ENCODE measurements around the gene FAM9A. TPM values are rescaled to one million over a fixed set of nuclear protein-coding genes. Genes with fewer than 3 reads are reported as not detected.

Gene FAM9A
- total RNA-seq, 1 donor from 2014 or later, result not detected

GRCh38 chrX:8848441-8848840 is 47.3 kb upstream of the FAM9A start:
- DNase-seq, result no peak
- H3K27ac Mint-ChIP-seq, result no peak overlapping the region
- POLR2A ChIA-PET, result no interaction called here
- TF ChIP-seq CTCF (IDR thresholded peaks at IDR 0.05), result no peak
- H3K4me1 Mint-ChIP-seq, result no peaks in the 10 kb centered on the region
- peaks cover 8% of the 10 kb centered on the region for H3K27me3 Mint-ChIP-seq
- no peaks in the 10 kb centered on the region for H3K36me3 Mint-ChIP-seq (ENCODE audit: low read depth)
- ATAC-seq (ENCODE audit: low read depth), result no peak
- intact Hi-C loops (cut with micrococcal nuclease), result no loop called here
- CTCF ChIA-PET, result interaction anchor here (1.1 kb wide), 1 partner anchor 31 kb away, joined by 3 read pairs; no protein-coding TSS in a partner anchor
- no peaks in the 10 kb centered on the region for H3K9me3 Mint-ChIP-seq
- H3K4me3 Mint-ChIP-seq, result no peak overlapping the region

GRCh38 chrX:8847360-8847759 is 46.2 kb upstream of the FAM9A start:
- ChIA-PET POLR2A (no interaction called here), CTCF (no interaction called here)
- Mint-ChIP-seq H3K9me3 (no peaks in the 10 kb centered on the region), H3K27me3 (peaks cover 8% of the 10 kb centered on the region), H3K4me3 (no peak overlapping the region), H3K4me1 (no peaks in the 10 kb centered on the region), H3K27ac (no peak overlapping the region), H3K36me3 (ENCODE audit: low read depth) (no peaks in the 10 kb centered on the region)
- DNase-seq (no peak), ATAC-seq (ENCODE audit: low read depth) (no peak)
- TF ChIP-seq CTCF (IDR thresholded peaks at IDR 0.05), result no peak
- intact Hi-C loops (cut with micrococcal nuclease), result no loop called here

GRCh38 chrX:8846266-8846665 is 45.1 kb upstream of the FAM9A start:
- intact Hi-C loops (cut with micrococcal nuclease), result no loop called here
- peaks cover 8% of the 10 kb centered on the region for H3K27me3 Mint-ChIP-seq
- TF ChIP-seq CTCF (IDR thresholded peaks at IDR 0.05), result no peak

GRCh38 chrX:8845469-8845868 is 44.3 kb upstream of the FAM9A start:
- no peak for TF ChIP-seq CTCF (IDR thresholded peaks at IDR 0.05)
- DNase-seq, result no peak
- Mint-ChIP-seq H3K27me3 (peaks cover 5% of the 10 kb centered on the region), H3K36me3 (ENCODE audit: low read depth) (no peaks in the 10 kb centered on the region), H3K9me3 (no peaks in the 10 kb centered on the region), H3K4me1 (no peaks in the 10 kb centered on the region), H3K4me3 (no peak overlapping the region), H3K27ac (no peak overlapping the region)
- POLR2A ChIA-PET, result no interaction called here
- intact Hi-C loops (cut with micrococcal nuclease), result no loop called here
- ATAC-seq (ENCODE audit: low read depth), result no peak
- CTCF ChIA-PET, result no interaction called here

More at GRCh38 chrX:8846266-8846665, 45.1 kb upstream of the FAM9A start:
- Mint-ChIP-seq H3K9me3 (no peaks in the 10 kb centered on the region), H3K4me1 (no peaks in the 10 kb centered on the region), H3K4me3 (no peak overlapping the region), H3K36me3 (ENCODE audit: low read depth) (no peaks in the 10 kb centered on the region), H3K27ac (no peak overlapping the region)
- DNase-seq (no peak), ATAC-seq (ENCODE audit: low read depth) (no peak)
- POLR2A ChIA-PET, result no interaction called here
- CTCF ChIA-PET, result no interaction called here

GRCh38 chrX:8845060-8845459 is 43.9 kb upstream of the FAM9A start:
- Mint-ChIP-seq H3K36me3 (ENCODE audit: low read depth) (no peaks in the 10 kb centered on the region), H3K9me3 (no peaks in the 10 kb centered on the region), H3K4me3 (no peak overlapping the region), H3K4me1 (no peaks in the 10 kb centered on the region), H3K27me3 (peaks cover 5% of the 10 kb centered on the region), H3K27ac (no peak overlapping the region)
- no peak for ATAC-seq (ENCODE audit: low read depth)
- CTCF ChIA-PET, result no interaction called here
- intact Hi-C loops (cut with micrococcal nuclease), result no loop called here
- POLR2A ChIA-PET, result no interaction called here
- TF ChIP-seq CTCF (IDR thresholded peaks at IDR 0.05), result no peak
- no peak for DNase-seq

Measured in activated B cell treated with CpG ODN at 0.5 μM for 24 hours (primary cell).